Panc1 (cell line): ENCODE measurements around the gene GRIN2A. TPM values are rescaled to one million over a fixed set of nuclear protein-coding genes. Genes with fewer than 3 reads are reported as not detected.

Experiments
- ATAC-seq: fragments of 200-7000 bp; cut with Tn5 transposase; 2 replicates; pipeline ENCODE4 v1.9.1; 2020; ENCODE audit warnings: mild to moderate bottlenecking, moderate library complexity
- BruUV-seq: library from RNA; stranded (reverse); fragments of 400-500 nt; replicated peaks from 2 replicates; lab custom pipeline; 2021; lab: Mats Ljungman, UMichigan
- CTCF ChIA-PET: fragments of 300-600 bp; sonication (Branson Sonifier 250); formaldehyde crosslinking; loops from one replicate; lab custom pipeline; 2022; ENCODE audit warnings: antibody characterized with exemption; lab: Charles Lee
- POLR2A ChIA-PET: fragments of 300-600 bp; sonication (Branson Sonifier 250); formaldehyde crosslinking; loops from one replicate; lab custom pipeline; 2022; ENCODE audit warnings: antibody characterized with exemption; lab: Charles Lee
- DNase-seq: peaks from one replicate; pipeline ENCODE4 v3.0.0-alpha.2; 2010; ENCODE audit warnings: low read depth, low spot score
- H3K27ac ChIP-seq: 2 replicates; pipeline ENCODE4 v1.5.1; 2011; ENCODE audit warnings: mild to moderate bottlenecking, low read length, inconsistent platforms
- H3K27me3 ChIP-seq: fragments of 200-500 bp; sonication (Bioruptor generic); 2 replicates; pipeline ENCODE4 v1.6.0; 2014; ENCODE audit warnings: low read length, inconsistent platforms; ENCODE audit not compliant: control insufficient read depth, insufficient read depth
- H3K36me3 ChIP-seq: fragments of 200-500 bp; sonication (Bioruptor generic); 2 replicates; pipeline ENCODE4 v1.5.1; 2014; ENCODE audit warnings: inconsistent platforms, mild to moderate bottlenecking, low read length, moderate library complexity; ENCODE audit not compliant: control insufficient read depth, insufficient read depth
- H3K4me1 ChIP-seq: 2 replicates; pipeline ENCODE4 v1.5.1; 2011; ENCODE audit warnings: inconsistent platforms, mild to moderate bottlenecking, low read length, moderate library complexity; ENCODE audit not compliant: control insufficient read depth, insufficient read depth
- H3K4me3 ChIP-seq, 2 experiments: 2 replicates each; pipeline ENCODE4 v1.5.1; 2011 to 2012; ENCODE audit warnings: low read depth in 2 of 2, low read length in 2 of 2, mild to moderate bottlenecking in 2 of 2, inconsistent platforms in 1 of 2, moderate library complexity in 1 of 2
- H3K9me3 ChIP-seq: fragments of 200-500 bp; sonication (Bioruptor generic); 2 replicates; pipeline ENCODE4 v1.5.1; 2014; ENCODE audit warnings: low read depth, mild to moderate bottlenecking, inconsistent platforms, low read length, moderate library complexity; ENCODE audit not compliant: control insufficient read depth, insufficient read depth
- POLR2AphosphoS5 ChIP-seq: IDR thresholded peaks from 2 replicates; pipeline ENCODE4 v1.6.1; 2012; ENCODE audit warnings: mild to moderate bottlenecking, low read depth, low read length, moderate library complexity
- TCF7L2 ChIP-seq: IDR thresholded peaks from 2 replicates; pipeline ENCODE4 v1.6.1; 2011; ENCODE audit warnings: mild to moderate bottlenecking, low read depth, low read length, inconsistent platforms
- in situ Hi-C: cut with HindIII; loops from 2 replicates; pipeline ENCODE4 v1.10.0; 2016; ENCODE audit warnings: low sequenced_read_pairs, low pct_unique_long_range_greater_than_20kb
- intact Hi-C: fragments of 100-400 bp; cut with micrococcal nuclease; formaldehyde crosslinking; loops from one replicate; pipeline ENCODE4 v1.10.0; 2022; ENCODE audit not compliant: unreplicated experiment
- total RNA-seq: library from RNA; stranded (reverse); gene quantifications from one replicate; pipeline ENCODE4 v1.2.1, GENCODE V29; 2021; ENCODE audit not compliant: unreplicated experiment
- TF ChIP-seq, protein P1 (sequence below): fragments of 450-650 bp; IDR thresholded peaks from 2 replicates; pipeline ENCODE4 v1.5.1; 2017; ENCODE audit warnings: mild to moderate bottlenecking
- TF ChIP-seq, protein P2 (sequence below), 2 experiments: IDR thresholded peaks; 2 replicates each; pipeline ENCODE4 v1.6.1; 2011 to 2012; ENCODE audit warnings: low read depth in 2 of 2, control low read depth in 1 of 2, low read length in 1 of 2, mild to moderate bottlenecking in 1 of 2, moderate library complexity in 1 of 2; ENCODE audit not compliant: insufficient read depth in 1 of 2

Gene GRIN2A
- total RNA-seq, 1 experiment from 2014 or later, result 12.3 TPM

DNA sequence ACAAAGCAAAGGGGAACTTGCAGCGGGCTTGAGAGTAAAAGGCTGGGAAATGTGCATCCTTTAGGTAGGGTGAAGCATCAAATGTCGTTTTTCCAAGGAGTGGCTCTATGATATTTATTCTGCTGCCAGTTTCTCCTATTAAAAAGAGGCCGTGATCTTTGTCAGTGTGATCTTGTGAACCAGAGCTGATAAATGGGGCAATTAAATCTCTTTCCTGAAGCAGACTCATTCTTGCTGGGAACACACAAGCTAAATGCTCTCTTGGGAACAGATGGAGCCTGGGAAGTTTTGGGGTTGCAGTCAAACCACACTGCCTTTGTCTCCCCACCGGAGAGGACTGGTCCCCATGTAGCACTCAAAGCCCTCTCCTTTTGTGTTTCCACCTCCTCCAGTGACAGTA, 408.9 kb downstream of the GRIN2A start:
- in situ Hi-C loops (no loop called here), intact Hi-C loops (no loop called here)
- POLR2A ChIA-PET, result no interaction called here
- TF ChIP-seq, protein P1, sequence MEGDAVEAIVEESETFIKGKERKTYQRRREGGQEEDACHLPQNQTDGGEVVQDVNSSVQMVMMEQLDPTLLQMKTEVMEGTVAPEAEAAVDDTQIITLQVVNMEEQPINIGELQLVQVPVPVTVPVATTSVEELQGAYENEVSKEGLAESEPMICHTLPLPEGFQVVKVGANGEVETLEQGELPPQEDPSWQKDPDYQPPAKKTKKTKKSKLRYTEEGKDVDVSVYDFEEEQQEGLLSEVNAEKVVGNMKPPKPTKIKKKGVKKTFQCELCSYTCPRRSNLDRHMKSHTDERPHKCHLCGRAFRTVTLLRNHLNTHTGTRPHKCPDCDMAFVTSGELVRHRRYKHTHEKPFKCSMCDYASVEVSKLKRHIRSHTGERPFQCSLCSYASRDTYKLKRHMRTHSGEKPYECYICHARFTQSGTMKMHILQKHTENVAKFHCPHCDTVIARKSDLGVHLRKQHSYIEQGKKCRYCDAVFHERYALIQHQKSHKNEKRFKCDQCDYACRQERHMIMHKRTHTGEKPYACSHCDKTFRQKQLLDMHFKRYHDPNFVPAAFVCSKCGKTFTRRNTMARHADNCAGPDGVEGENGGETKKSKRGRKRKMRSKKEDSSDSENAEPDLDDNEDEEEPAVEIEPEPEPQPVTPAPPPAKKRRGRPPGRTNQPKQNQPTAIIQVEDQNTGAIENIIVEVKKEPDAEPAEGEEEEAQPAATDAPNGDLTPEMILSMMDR, result no peak
- TF ChIP-seq POLR2AphosphoS5 (no peak), TCF7L2 (no peak)
- TF ChIP-seq, protein P2, sequence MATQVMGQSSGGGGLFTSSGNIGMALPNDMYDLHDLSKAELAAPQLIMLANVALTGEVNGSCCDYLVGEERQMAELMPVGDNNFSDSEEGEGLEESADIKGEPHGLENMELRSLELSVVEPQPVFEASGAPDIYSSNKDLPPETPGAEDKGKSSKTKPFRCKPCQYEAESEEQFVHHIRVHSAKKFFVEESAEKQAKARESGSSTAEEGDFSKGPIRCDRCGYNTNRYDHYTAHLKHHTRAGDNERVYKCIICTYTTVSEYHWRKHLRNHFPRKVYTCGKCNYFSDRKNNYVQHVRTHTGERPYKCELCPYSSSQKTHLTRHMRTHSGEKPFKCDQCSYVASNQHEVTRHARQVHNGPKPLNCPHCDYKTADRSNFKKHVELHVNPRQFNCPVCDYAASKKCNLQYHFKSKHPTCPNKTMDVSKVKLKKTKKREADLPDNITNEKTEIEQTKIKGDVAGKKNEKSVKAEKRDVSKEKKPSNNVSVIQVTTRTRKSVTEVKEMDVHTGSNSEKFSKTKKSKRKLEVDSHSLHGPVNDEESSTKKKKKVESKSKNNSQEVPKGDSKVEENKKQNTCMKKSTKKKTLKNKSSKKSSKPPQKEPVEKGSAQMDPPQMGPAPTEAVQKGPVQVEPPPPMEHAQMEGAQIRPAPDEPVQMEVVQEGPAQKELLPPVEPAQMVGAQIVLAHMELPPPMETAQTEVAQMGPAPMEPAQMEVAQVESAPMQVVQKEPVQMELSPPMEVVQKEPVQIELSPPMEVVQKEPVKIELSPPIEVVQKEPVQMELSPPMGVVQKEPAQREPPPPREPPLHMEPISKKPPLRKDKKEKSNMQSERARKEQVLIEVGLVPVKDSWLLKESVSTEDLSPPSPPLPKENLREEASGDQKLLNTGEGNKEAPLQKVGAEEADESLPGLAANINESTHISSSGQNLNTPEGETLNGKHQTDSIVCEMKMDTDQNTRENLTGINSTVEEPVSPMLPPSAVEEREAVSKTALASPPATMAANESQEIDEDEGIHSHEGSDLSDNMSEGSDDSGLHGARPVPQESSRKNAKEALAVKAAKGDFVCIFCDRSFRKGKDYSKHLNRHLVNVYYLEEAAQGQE (IDR thresholded peaks at IDR 0.05; ENCODE audit: insufficient read depth in 1 of 2, low read depth in 2 of 2, low read length in 1 of 2), result no peak
- ATAC-seq (no peak), DNase-seq (no peak)
- H3K27me3 ChIP-seq, result no peaks in the 10 kb centered on the region
- H3K9me3 ChIP-seq, result no peaks in the 10 kb centered on the region
- no peak overlapping the region for H3K27ac ChIP-seq
- no TSS peak for BruUV-seq
- no peak overlapping the region for H3K4me3 ChIP-seq
- H3K36me3 ChIP-seq, result no peaks in the 10 kb centered on the region
- CTCF ChIA-PET, result no interaction called here
- no peaks in the 10 kb centered on the region for H3K4me1 ChIP-seq

DNA sequence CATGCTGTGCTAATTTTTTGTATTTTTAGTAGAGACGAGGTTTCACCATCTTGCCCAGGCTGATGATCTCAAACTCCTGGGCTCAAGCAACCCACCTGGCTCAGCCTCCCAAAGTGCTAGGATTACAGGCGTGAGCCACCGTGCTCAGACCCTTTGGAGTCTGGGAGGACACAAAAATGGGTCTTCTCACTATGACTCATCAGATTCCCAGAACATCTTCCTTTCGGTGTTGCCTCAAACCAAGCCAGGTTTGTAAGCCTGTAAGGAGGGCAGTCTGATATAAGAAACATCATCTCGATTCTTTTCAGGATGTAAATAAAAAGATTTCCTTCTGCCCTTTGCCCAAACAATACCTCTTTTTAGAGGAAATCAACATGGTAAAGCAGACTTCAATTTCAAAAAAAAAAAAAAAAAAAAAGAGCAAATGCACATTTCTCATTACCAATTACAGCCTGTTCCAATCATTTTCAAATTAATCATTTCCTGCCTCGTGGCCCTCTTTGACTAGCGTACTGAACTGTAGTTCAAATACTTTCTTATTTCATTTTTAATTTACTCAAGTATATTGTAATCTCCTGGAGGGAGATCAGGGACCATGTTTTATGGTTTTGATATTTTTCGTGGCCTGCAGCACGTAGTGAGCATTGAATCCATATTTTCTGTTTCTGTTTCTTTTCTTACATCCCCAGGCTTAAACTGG, 409.6 kb downstream of the GRIN2A start:
- Histone ChIP-seq H3K27me3 (no peaks in the 10 kb centered on the region), H3K4me3 (no peak overlapping the region), H3K27ac (no peak overlapping the region), H3K4me1 (no peaks in the 10 kb centered on the region), H3K36me3 (no peaks in the 10 kb centered on the region), H3K9me3 (no peaks in the 10 kb centered on the region)
- no peak for ATAC-seq
- POLR2A ChIA-PET, result no interaction called here
- intact Hi-C loops, result no loop called here
- in situ Hi-C loops, result no loop called here
- no TSS peak for BruUV-seq
- TF ChIP-seq, protein P1, result no peak
- TF ChIP-seq, protein P2 (IDR thresholded peaks at IDR 0.05; ENCODE audit: insufficient read depth in 1 of 2, low read depth in 2 of 2, low read length in 1 of 2), result no peak
- TF ChIP-seq TCF7L2, result no peak
- CTCF ChIA-PET, result no interaction called here
- no peak for DNase-seq
